HepG2 (cell line): ENCODE measurements around the gene RAD51C. TPM values are rescaled to one million over a fixed set of nuclear protein-coding genes. Genes with fewer than 3 reads are reported as not detected.

Experiments used
- ARHGAP35 ChIP-seq: sonication (generic); formaldehyde crosslinking; IDR thresholded peaks from 2 replicates; pipeline ENCODE4 v1.9.0; 2022; ENCODE audit warnings: mild to moderate bottlenecking, inconsistent platforms, moderate library complexity, missing genetic modification reagents, borderline replicate concordance
- CHD2 ChIP-seq: IDR thresholded peaks from 2 replicates; pipeline ENCODE4 v1.6.1; 2011; ENCODE audit warnings: low read depth, low read length, improper control_type of control experiment
- FOXO1 ChIP-seq: sonication (generic); formaldehyde crosslinking; IDR thresholded peaks from 2 replicates; pipeline ENCODE4 v1.4.0; 2020; ENCODE audit warnings: missing genetic modification reagents
- HNF1A ChIP-seq, 2 experiments: sonication (generic) in 1 of 2; formaldehyde crosslinking in 1 of 2; IDR thresholded peaks; 2 replicates each; pipeline versions ENCODE4 v1.4.0 to v1.6.1; 2016 to 2020; ENCODE audit warnings: borderline replicate concordance in 1 of 2, low read depth in 1 of 2, mild to moderate bottlenecking in 1 of 2, missing genetic modification reagents in 1 of 2
- NFRKB ChIP-seq: fragments of 450-650 bp; IDR thresholded peaks from 2 replicates; pipeline ENCODE4 v1.6.1; 2017
- POGK ChIP-seq: sonication (generic); formaldehyde crosslinking; conservative IDR thresholded peaks from 2 replicates; pipeline ENCODE4 v1.8.0; 2022; ENCODE audit warnings: mild to moderate bottlenecking, moderate library complexity, missing genetic modification reagents
- PRDM4 ChIP-seq: sonication (generic); formaldehyde crosslinking; IDR thresholded peaks from 2 replicates; pipeline ENCODE4 v1.9.0; 2021; ENCODE audit warnings: missing genetic modification reagents, borderline replicate concordance
- REST ChIP-seq, 2 experiments: IDR thresholded peaks; 2 replicates each; pipeline ENCODE4 v1.6.1; 2011 to 2012; ENCODE audit warnings: low read length in 2 of 2, borderline replicate concordance in 1 of 2, low read depth in 1 of 2, mild to moderate bottlenecking in 1 of 2, moderate library complexity in 1 of 2
- REXO4 ChIP-seq: sonication (generic); formaldehyde crosslinking; IDR thresholded peaks from 2 replicates; pipeline ENCODE4 v1.8.0; 2022; ENCODE audit warnings: missing genetic modification reagents, mild to moderate bottlenecking, borderline replicate concordance
- SIX1 ChIP-seq: sonication (generic); formaldehyde crosslinking; IDR thresholded peaks from 2 replicates; pipeline ENCODE4 v1.4.0; 2020; ENCODE audit warnings: missing genetic modification reagents, borderline replicate concordance
- TOE1 ChIP-seq: sonication (generic); formaldehyde crosslinking; IDR thresholded peaks from 2 replicates; pipeline ENCODE4 v1.4.0; 2020; ENCODE audit warnings: mild to moderate bottlenecking, missing genetic modification reagents
- ZNF354B ChIP-seq: sonication (generic); formaldehyde crosslinking; IDR thresholded peaks from 2 replicates; pipeline ENCODE4 v1.8.0; 2022; ENCODE audit warnings: mild to moderate bottlenecking, missing genetic modification reagents
- ZNF558 ChIP-seq: sonication (generic); formaldehyde crosslinking; IDR thresholded peaks from 2 replicates; pipeline ENCODE4 v1.9.0; 2022; ENCODE audit warnings: mild to moderate bottlenecking, missing genetic modification reagents, borderline replicate concordance
- ZNF674 ChIP-seq: sonication (generic); formaldehyde crosslinking; IDR thresholded peaks from 2 replicates; pipeline ENCODE4 v1.5.0; 2020; ENCODE audit warnings: low read depth, mild to moderate bottlenecking, missing genetic modification reagents
- polyA plus RNA-seq, 8 experiments: library from polyadenylated mRNA; depleted of rRNA in 3 of 8; stranded (reverse) in 7 of 8; unstranded in 1 of 8; fragments of >200 nt; fragmentation: Illumina TruSeq in 4 of 8; extraction: Trizol in 4 of 8; gene quantifications; 2 replicates each; pipeline versions ENCODE4 v1.2.1 to v1.2.3, GENCODE V29; 2011 to 2016; ENCODE audit warnings: low read depth in 4 of 8, missing spikeins in 1 of 8, mixed read lengths in 1 of 8; ENCODE audit not compliant: insufficient read depth in 1 of 8
- total RNA-seq, 5 experiments: library from RNA; depleted of rRNA; stranded (reverse); fragments of >200 nt; fragmentation: Illumina TruSeq; extraction: Trizol; gene quantifications; 2 replicates each; pipeline ENCODE4 v1.2.3, GENCODE V29; 2016; ENCODE audit warnings: low read depth in 1 of 5

RAD51C gene
- total and polyA plus RNA-seq, 2 of the 13 experiments (the other 11 are each of a cell fraction or from before 2014, with no cell fraction given), result 38.5 to 106 TPM

GRCh38 chr17:58755577-58756245, 63.3 kb downstream of the RAD51C start, which contains the start of gene PPM1E (continued):
- TF ChIP-seq PRDM4, result no peak
- no peak for TF ChIP-seq POGK (CRISPR knock-in tag)
- no peak for TF ChIP-seq ZNF354B (CRISPR knock-in tag)
- TF ChIP-seq ZNF558 (CRISPR knock-in tag), result no peak
- peak; percentile 55 to 89 for TF ChIP-seq REST (IDR thresholded peaks at IDR 0.05; ENCODE audit: borderline replicate concordance in 1 of 2, low read depth in 1 of 2, low read length in 2 of 2)
- TF ChIP-seq TOE1 (CRISPR knock-in tag), result no peak
- TF ChIP-seq ZNF674 (CRISPR knock-in tag), result 0 out of 2 replicates have a peak, but pooled peaks have one; percentile 61
- no peak for TF ChIP-seq HNF1A (IDR thresholded peaks at IDR 0.05; ENCODE audit: low read depth)
- TF ChIP-seq HNF1A (CRISPR knock-in tag; IDR thresholded peaks at IDR 0.05; ENCODE audit: borderline replicate concordance), result no peak
- TF ChIP-seq CHD2, result no peak
- TF ChIP-seq REXO4, result no peak
- TF ChIP-seq NFRKB, result no peak
- TF ChIP-seq FOXO1, result no peak
- TF ChIP-seq SIX1 (CRISPR knock-in tag), result no peak
- no peak for TF ChIP-seq ARHGAP35
